ENCODE data around the gene RFC5. TPM values are rescaled to one million over a fixed set of nuclear protein-coding genes. Genes with fewer than 3 reads are reported as not detected.
"Not testable (repeated sequence)": the region's sequence is repeated elsewhere in the genome, so short reads cannot be mapped to it uniquely, and the experiment has no call there.

RFC5 gene
- 28.9 and 46.2 TPM in 2 replicates for total RNA-seq (2014; rRNA removed; shearing (Covaris generic); ENCODE audit: low replicate concordance)

DNA sequence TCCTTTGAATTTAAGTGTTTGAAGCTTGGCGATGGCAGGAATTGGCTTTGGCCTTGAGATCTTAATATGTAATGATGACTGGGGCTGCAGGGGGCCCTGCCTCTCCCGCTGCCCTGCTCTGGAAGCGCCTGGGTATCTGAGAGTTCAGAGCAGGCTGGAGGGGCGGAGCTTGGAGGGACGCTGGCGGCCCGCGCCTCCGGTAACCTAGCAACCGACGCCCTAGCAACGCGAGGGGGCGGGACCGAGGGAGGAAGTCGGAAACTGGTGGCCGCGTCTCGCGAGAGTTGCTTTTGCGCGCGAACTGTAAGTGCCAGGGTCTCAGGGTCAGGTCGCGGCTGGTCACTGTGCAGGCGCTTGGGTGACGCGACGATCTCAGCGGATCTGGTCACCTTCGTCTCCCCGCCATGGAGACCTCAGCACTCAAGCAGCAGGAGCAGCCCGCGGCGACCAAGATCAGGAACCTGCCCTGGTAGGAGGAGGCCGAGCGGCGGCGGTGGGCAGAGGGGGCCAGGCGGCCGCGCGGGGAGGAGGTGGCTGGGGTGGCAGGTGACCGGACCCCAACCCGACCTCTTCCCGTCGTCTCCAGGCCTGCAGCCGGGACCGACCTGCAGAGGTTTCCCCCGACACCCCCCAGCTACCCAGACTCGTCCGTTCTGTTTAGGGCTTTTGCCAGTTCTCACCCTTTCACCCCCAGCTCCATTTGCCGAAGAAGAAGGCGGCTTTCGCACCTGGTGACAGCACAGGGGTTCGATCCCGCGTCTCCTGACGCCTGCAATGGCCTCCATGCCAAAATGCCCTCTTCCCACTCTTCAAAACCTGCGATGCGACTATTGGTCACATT, at the start of gene RFC5:
RFC5 (plus strand) TSS at position 280 of the 841 bp plus-strand sequence; CDS start at position 405, 125 bp downstream.
- Histone ChIP-seq H3K9me3 (no peaks in the 10 kb centered on the region), H3K4me3 (peak within 1 kb of the TSS; percentile 92), H3K27me3 (no peaks in the 10 kb centered on the region), H3K36me3 (peaks cover 34% of the 10 kb centered on the region)
- peak; percentile 96 for DNase-seq

DNA sequence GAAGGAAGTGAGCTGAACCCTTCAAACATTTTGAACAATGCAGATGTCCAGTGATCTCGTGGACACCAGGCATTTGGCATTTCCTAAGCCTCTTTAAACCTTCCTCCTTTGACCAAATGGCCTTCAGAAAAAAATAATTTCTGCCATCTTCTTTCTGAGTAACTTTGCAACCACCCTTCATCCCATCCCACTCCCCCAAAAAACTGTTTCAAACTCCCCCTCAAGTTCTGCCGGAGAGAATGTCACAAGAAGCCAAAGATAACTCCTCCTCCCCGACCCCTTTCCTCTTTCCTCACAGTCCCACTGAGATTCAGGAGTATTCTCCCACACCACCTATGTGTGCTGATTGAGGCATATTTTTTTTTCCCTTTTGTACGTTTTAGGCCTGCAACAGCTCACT, 49.5 kb upstream of the RFC5 start:
- DNase-seq: no peak
- Histone ChIP-seq H3K4me3 (no peak overlapping the region), H3K9me3 (no peaks in the 10 kb centered on the region), H3K36me3 (no peaks in the 10 kb centered on the region), H3K27me3 (no peaks in the 10 kb centered on the region)

DNA sequence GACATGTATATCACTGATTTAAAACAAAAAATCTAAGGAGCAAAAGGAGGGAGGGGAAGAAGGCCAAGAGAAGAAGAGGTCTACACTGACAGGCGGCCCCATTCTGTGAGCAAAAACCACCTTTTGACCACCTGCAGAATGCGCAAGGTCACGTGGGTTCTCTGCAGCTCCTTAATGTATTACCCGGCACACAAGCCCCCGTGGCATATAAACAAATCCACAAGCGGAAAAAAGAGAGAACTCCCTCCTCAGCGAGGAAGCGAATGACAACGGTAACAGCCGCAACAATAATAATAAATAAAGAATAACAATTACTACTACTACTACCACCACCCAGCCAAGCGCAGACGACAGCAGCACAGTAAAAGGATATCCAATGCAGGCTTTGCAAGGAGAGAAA, 49.0 kb upstream of the RFC5 start:
- Histone ChIP-seq H3K9me3 (no peaks in the 10 kb centered on the region), H3K27me3 (no peaks in the 10 kb centered on the region), H3K4me3 (no peak overlapping the region), H3K36me3 (no peaks in the 10 kb centered on the region)
- DNase-seq: no peak

DNA sequence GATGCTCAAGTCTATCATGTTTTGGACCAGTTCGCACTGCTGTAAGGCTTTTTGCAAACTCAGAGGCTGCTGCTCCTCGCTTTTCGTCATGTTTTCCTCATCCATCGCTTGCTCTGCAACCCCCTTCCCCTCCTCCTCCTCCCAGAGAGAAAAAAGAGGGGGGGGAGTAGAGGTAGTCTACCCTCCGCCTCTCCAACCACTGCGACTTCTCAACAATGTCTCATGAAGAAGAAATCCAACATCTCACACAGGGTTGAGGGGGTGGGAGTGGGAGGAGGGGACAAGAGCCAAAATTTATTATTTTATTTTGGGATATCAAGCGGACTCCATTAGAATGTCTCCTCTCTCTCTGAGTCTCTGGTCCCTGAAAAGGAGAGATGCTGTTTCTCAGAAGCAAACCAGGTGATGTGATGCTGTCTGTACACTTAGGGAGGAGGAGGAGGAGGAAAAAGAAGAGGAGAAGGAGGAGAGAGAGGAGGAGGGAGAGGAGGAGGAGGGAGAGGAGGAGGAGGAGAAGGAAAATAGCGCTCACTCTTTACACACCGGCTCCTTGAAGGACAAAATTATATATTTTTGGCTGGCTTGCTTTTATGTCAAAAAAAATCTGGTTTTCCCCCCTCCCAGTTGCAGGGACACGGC, 48.2 kb upstream of the RFC5 start:
- Histone ChIP-seq H3K9me3 (no peaks in the 10 kb centered on the region), H3K36me3 (no peaks in the 10 kb centered on the region), H3K27me3 (no peaks in the 10 kb centered on the region), H3K4me3 (peak overlapping the region; percentile 58)
- DNase-seq: no peak

DNA sequence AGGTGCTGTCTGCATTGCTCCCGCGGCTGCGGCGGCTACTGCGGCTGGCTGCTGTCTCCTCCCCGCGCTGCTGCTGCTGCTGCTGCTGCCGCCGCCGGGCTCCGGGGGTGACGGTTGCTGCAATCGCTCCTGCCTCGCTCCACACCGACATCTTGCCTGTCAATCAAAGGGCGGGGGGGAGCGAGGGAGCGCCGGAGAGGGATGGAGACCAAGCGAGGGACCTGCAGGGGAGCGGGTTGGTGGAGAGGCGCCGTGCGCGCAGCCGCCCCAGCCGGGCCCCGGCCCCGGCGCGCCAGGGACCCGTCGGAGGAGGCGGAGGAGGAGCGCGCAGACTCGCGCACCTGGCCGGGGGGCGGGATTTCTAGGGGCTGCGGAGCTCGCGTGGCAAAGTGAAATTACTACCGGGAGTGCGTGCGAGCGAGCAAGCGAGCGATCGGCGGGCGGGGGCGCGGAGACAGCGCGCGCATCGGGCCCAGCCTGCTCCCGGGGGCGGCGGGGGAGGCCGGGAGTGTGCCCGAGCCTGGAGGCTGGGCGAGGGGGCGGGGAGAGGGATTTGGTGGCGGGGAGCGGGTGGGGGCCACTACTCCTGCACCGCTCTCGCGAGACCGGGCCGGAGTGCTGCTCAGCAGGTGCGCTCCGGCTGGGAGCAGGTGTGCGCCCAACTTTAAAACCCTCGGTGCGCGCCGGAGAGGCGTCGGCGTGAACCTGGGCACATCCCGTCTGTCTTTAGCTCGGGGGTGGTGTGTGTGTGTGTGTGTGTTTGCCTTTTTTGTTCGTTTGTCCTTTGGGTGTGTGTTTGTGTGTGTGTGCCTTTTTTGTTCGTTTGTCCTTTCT, 47.5 kb upstream of the RFC5 start, which contains the start of gene KSR2:
KSR2 (minus strand) TSS at position 165 of the 834 bp plus-strand sequence. CDS start 735 bp downstream, outside the sequence.
- Histone ChIP-seq H3K27me3 (no peaks in the 10 kb centered on the region), H3K36me3 (no peaks in the 10 kb centered on the region), H3K4me3 (peak within 1 kb of the TSS; percentile 58), H3K9me3 (no peaks in the 10 kb centered on the region)
- DNase-seq: peak; percentile 62

GRCh38 chr12:117970334-117970733, 46.2 kb upstream of the RFC5 start:
- Histone ChIP-seq H3K4me3 (no peak overlapping the region), H3K36me3 (no peaks in the 10 kb centered on the region), H3K9me3 (no peaks in the 10 kb centered on the region), H3K27me3 (no peaks in the 10 kb centered on the region)
- no peak for DNase-seq

DNA sequence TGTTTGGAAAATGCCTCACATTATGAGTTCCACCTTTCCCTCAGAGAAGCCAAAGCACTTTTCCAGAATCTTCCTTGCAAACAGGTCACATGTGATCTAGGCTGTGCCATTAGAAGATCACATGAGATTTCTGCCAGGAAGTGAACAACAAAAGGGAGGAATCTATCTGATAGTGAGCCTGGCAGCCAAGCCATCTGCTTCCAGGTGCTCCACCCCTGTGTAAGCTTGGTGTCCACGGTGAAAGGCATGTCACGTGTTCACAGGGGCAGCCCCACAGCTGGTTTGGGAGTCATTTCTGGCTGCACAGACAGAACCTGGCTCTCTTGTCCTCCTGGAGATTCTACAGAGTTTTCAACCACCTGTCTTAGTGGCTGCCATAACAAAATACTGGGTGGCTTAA, 44.2 kb upstream of the RFC5 start:
- DNase-seq: no peak
- Histone ChIP-seq H3K27me3 (no peaks in the 10 kb centered on the region), H3K4me3 (no peak overlapping the region), H3K9me3 (no peaks in the 10 kb centered on the region), H3K36me3 (no peaks in the 10 kb centered on the region)

- Histone ChIP-seq H3K36me3 (no peaks in the 10 kb centered on the region), H3K4me3 (no peak overlapping the region), H3K27me3 (no peaks in the 10 kb centered on the region), H3K9me3 (no peaks in the 10 kb centered on the region)
- no peak for DNase-seq
These were observed 41.5 kb upstream of the RFC5 start for GRCh38 chr12:117975006-117975405.

- Histone ChIP-seq H3K36me3 (no peaks in the 10 kb centered on the region), H3K27me3 (no peaks in the 10 kb centered on the region), H3K9me3 (no peaks in the 10 kb centered on the region), H3K4me3 (no peak overlapping the region)
- DNase-seq: no peak
These were observed 39.1 kb upstream of the RFC5 start for GRCh38 chr12:117977373-117977772.

- no peak for DNase-seq
- no peaks in the 10 kb centered on the region for H3K36me3 ChIP-seq
- H3K27me3 ChIP-seq: no peaks in the 10 kb centered on the region
- no peak overlapping the region for H3K4me3 ChIP-seq
- H3K9me3 ChIP-seq: no peaks in the 10 kb centered on the region
These were observed 35.9 kb upstream of the RFC5 start for GRCh38 chr12:117980616-117981015.

DNA sequence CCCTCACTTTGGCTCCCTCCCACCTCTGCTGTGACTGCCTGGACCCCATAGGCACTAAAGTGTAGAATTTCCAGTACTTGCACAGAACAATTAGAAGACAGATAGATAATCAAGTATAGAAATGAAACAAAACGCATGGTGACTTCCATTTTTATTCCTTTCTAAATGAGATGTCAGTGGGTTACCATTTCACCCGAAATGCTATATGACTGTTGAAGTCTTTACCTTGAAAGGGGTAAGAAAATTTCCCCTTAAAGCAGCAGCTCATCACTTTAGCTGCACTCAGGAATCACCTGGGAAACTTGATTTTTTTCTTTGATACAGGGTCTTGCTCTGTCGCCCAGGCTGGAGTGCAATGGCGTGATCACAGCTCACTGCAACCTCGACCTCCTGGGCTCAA, 35.2 kb upstream of the RFC5 start:
- no peak for DNase-seq
- Histone ChIP-seq H3K36me3 (no peaks in the 10 kb centered on the region), H3K27me3 (no peaks in the 10 kb centered on the region), H3K9me3 (no peaks in the 10 kb centered on the region), H3K4me3 (no peak overlapping the region)

DNA sequence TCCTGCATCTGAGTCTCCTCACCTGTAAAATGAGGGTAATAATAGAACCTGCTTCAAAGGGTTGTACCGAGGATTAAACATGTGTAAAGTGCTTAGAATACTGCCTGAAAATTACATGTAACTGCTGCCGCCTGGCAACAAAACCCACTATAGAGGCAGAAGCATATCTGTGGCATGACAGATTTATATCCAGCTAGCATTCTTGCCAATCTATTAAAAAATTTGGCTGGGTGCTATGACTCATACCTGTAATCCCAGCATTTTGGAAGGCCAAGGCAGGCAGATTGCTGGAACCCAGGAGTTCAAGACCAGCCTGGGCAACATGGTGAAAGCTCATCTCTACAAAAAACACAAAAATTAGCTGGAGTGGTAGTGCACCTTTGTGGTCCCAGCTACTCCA, 31.3 kb upstream of the RFC5 start:
- Histone ChIP-seq H3K27me3 (no peaks in the 10 kb centered on the region), H3K4me3 (no peak overlapping the region), H3K36me3 (no peaks in the 10 kb centered on the region), H3K9me3 (no peaks in the 10 kb centered on the region)
- DNase-seq: peak; percentile 69

DNA sequence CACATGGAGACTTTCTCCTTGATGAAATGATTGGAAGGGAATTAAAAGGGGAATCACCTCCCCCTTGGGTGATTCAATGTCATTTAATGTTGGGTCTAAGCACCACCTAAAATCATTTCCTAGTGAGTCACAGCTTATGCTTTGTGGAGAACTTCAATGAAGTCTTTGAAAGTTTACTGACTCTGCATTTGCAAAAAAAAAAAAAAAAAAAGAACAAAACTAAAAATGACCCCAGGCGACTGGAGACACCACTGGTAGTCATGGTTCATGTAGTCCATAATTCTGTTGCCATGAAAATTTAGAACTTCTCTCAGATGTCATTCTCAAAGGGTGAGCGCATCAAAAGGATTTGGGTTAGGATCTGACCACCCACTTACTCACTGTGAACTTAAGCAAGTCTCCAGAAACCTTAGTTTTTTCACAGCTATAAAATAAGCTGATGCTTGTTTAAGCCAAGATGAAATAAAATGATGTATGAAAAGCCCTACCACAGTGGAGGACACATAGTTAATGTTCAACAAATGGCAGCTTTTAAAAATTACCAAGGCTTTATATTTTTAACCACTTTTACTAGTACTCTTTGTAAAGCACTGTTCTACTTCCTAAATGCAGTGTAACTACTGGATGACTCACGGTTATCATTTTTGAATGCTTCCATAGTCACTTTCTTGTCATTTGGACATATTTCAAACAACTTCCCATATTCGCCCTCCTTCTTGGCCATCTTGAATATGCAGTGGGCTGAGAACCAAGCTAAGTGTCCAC, 29.6 kb upstream of the RFC5 start:
- DNase-seq: peak; percentile 42
- Histone ChIP-seq H3K4me3 (no peak overlapping the region), H3K36me3 (no peaks in the 10 kb centered on the region), H3K9me3 (no peaks in the 10 kb centered on the region), H3K27me3 (no peaks in the 10 kb centered on the region)

DNA sequence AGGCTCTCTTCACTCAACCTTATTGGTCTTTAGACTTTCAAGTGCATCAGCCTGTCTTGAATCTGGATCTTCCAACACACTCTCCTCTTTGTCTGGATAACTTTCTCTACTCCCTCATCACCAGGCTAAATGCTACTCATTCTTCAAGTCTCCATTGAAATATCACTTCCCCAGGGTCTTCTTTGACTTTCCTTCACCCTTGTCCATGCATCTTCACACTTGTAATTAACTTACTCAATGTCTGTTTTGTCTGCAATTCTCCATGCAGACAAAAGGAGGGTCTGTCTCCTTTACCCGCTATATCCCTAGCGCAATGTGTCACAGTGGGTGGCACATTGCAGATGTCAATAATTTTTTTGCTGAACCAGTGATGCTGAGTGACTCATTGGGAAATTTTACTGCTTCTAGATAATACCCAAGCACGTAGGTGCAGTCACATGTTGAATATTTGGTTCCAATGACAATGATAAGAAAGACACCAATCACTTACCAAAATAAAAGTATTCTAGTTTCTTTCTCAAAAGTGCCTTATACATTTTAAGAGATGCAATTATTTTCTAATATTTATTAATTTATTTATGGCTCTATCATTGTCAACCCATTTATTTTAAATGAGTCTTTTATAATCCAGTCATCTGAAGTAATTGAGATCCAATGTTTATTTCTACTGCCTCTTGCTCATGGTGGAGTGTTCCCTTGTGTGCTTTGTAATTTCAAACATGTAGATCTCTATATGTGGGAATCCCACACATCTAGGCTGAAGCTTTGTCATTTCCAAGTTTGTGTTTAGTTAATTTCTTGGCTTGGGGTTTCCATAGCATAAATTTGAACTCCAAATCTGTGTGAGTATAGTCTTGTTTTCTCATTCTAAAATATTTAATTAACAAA, 21.7 kb upstream of the RFC5 start:
- H3K9me3 ChIP-seq: no peaks in the 10 kb centered on the region
- DNase-seq: no peak
- H3K36me3 ChIP-seq: no peaks in the 10 kb centered on the region
- H3K27me3 ChIP-seq: no peaks in the 10 kb centered on the region
- no peak overlapping the region for H3K4me3 ChIP-seq

DNA sequence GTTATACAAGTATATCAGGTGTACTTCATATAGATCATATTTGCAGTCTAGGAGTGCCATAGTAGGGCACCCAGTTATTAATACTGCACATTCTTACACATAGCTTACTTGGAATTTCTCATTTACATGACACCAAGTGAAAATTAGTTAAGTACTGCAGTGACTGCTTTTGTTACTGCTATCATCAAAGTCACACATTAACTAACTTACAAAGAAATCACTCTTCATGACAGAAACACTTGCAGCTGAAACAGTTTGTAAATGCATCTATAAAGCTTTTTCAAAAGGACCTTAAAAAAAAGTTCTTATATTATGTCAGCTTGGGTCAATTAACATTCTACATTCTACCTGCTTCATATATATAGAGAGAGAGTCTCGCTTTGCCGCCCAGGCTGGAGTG, 17.8 kb upstream of the RFC5 start:
- Histone ChIP-seq H3K4me3 (no peak overlapping the region), H3K36me3 (no peaks in the 10 kb centered on the region), H3K27me3 (no peaks in the 10 kb centered on the region), H3K9me3 (no peaks in the 10 kb centered on the region)
- no peak for DNase-seq

GRCh38 chr12:117999806-118000205, 16.7 kb upstream of the RFC5 start:
- H3K9me3 ChIP-seq, H3K36me3 ChIP-seq, DNase-seq, H3K4me3 ChIP-seq, H3K27me3 ChIP-seq: not testable (repeated sequence)

Measured in MG63 (cell line).